ENCODE data around the gene UHRF2.

Gene UHRF2

GRCh38 chr9:6471231-6471850 is 58.3 kb downstream of the UHRF2 start:
- peaks cover 6% of the 10 kb centered on the region for H4K20me1 ChIP-seq (ENCODE audit: insufficient read depth, low read length)
- H3K36me3 ChIP-seq (replicated peaks; ENCODE audit: low read depth, low read length), result peaks cover 6% of the 10 kb centered on the region
- no peak overlapping the region for H3K27ac ChIP-seq (ENCODE audit: low read length)
- H3K27me3 ChIP-seq (ENCODE audit: low read depth, low read length), result no peaks in the 10 kb centered on the region
- no peak overlapping the region for H3K4me2 ChIP-seq (ENCODE audit: low read length)
- H2AFZ ChIP-seq (ENCODE audit: low read depth, low read length), result no peak overlapping the region
- no peak overlapping the region for H3K9ac ChIP-seq (ENCODE audit: low read length)
- no peak overlapping the region for H3K4me3 ChIP-seq (ENCODE audit: low read length)
- H3K79me2 ChIP-seq (ENCODE audit: low read length), result peaks cover 26% of the 10 kb centered on the region
- no peaks in the 10 kb centered on the region for H3K9me3 ChIP-seq (ENCODE audit: insufficient read depth, low read length)
- H3K4me1 ChIP-seq (ENCODE audit: low read length), result no peaks in the 10 kb centered on the region
- TF ChIP-seq EZH2phosphoT487 (IDR thresholded peaks at IDR 0.05; ENCODE audit: low read depth), result no peak
- TF ChIP-seq, protein P1, sequence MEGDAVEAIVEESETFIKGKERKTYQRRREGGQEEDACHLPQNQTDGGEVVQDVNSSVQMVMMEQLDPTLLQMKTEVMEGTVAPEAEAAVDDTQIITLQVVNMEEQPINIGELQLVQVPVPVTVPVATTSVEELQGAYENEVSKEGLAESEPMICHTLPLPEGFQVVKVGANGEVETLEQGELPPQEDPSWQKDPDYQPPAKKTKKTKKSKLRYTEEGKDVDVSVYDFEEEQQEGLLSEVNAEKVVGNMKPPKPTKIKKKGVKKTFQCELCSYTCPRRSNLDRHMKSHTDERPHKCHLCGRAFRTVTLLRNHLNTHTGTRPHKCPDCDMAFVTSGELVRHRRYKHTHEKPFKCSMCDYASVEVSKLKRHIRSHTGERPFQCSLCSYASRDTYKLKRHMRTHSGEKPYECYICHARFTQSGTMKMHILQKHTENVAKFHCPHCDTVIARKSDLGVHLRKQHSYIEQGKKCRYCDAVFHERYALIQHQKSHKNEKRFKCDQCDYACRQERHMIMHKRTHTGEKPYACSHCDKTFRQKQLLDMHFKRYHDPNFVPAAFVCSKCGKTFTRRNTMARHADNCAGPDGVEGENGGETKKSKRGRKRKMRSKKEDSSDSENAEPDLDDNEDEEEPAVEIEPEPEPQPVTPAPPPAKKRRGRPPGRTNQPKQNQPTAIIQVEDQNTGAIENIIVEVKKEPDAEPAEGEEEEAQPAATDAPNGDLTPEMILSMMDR (IDR thresholded peaks at IDR 0.05; ENCODE audit: low read depth, low read length), result no peak

DNA sequence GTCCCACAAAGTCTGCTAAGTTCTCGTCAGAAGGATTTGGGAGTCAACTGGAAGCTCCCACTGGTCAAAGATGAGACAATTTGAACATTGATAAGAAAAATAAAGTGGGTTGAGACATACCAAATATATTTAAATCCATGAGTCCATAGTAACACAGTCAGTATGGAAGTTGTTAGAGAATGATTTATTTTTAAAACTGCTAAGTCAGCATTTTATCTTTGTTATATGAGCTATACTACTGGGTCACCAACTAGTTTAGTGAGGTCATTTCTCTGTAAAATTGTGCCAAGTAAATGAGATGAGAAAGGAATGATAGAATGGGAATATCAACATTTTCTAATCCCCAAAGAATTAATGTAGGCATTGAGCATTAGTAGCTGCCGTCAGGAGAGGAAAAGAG is 60.2 kb downstream of the UHRF2 start:
- Histone ChIP-seq H3K4me3 (ENCODE audit: low read length) (no peak overlapping the region), H3K27ac (ENCODE audit: low read length) (no peak overlapping the region), H3K9ac (ENCODE audit: low read length) (no peak overlapping the region), H3K9me3 (ENCODE audit: insufficient read depth, low read length) (no peaks in the 10 kb centered on the region), H3K4me2 (ENCODE audit: low read length) (no peak overlapping the region), H3K4me1 (ENCODE audit: low read length) (no peaks in the 10 kb centered on the region), H3K79me2 (ENCODE audit: low read length) (peaks cover 18% of the 10 kb centered on the region), H3K36me3 (replicated peaks; ENCODE audit: low read depth, low read length) (peaks cover 2% of the 10 kb centered on the region), H2AFZ (ENCODE audit: low read depth, low read length) (no peak overlapping the region), H3K27me3 (ENCODE audit: low read depth, low read length) (no peaks in the 10 kb centered on the region), H4K20me1 (ENCODE audit: insufficient read depth, low read length) (no peaks in the 10 kb centered on the region; the same call in 1 of the 2 replicates)
- TF ChIP-seq EZH2phosphoT487 (IDR thresholded peaks at IDR 0.05; ENCODE audit: low read depth), result no peak
- TF ChIP-seq, protein P1 (IDR thresholded peaks at IDR 0.05; ENCODE audit: low read depth, low read length), result no peak

DNA sequence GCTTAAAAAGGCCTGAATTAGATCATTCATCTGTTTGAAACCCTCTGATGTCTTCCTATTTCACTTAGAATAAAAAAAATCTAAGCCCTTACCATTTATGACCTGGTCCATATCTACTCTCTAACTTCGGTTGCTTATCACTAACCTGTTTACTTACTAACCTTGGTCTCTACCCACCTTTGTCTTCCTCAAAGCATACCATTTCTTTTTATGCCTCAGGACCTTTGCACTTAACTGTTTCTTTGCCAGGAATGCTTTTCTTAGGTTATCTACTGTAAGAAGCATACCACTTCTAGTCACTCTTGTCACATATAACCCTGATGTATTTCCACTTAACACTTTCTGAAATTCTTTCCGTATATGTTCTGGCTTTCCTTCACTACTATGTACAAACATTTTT is 67.0 kb downstream of the UHRF2 start:
- Histone ChIP-seq H3K9ac (ENCODE audit: low read length) (no peak overlapping the region), H3K27me3 (ENCODE audit: low read depth, low read length) (no peaks in the 10 kb centered on the region), H4K20me1 (ENCODE audit: insufficient read depth, low read length) (no peaks in the 10 kb centered on the region), H3K27ac (ENCODE audit: low read length) (no peak overlapping the region), H3K4me2 (ENCODE audit: low read length) (no peak overlapping the region), H3K4me1 (ENCODE audit: low read length) (no peaks in the 10 kb centered on the region), H3K9me3 (ENCODE audit: insufficient read depth, low read length) (no peaks in the 10 kb centered on the region), H2AFZ (ENCODE audit: low read depth, low read length) (no peak overlapping the region), H3K4me3 (ENCODE audit: low read length) (no peak overlapping the region), H3K79me2 (ENCODE audit: low read length) (no peaks in the 10 kb centered on the region), H3K36me3 (replicated peaks; ENCODE audit: low read depth, low read length) (peaks cover 19% of the 10 kb centered on the region)
- TF ChIP-seq, protein P1 (IDR thresholded peaks at IDR 0.05; ENCODE audit: low read depth, low read length), result no peak
- no peak for TF ChIP-seq EZH2phosphoT487 (IDR thresholded peaks at IDR 0.05; ENCODE audit: low read depth)

- Histone ChIP-seq H2AFZ (ENCODE audit: low read depth, low read length) (no peak overlapping the region), H3K27me3 (ENCODE audit: low read depth, low read length) (no peaks in the 10 kb centered on the region), H3K9me3 (ENCODE audit: insufficient read depth, low read length) (no peaks in the 10 kb centered on the region), H3K4me1 (ENCODE audit: low read length) (no peaks in the 10 kb centered on the region), H3K79me2 (ENCODE audit: low read length) (no peaks in the 10 kb centered on the region), H3K4me3 (ENCODE audit: low read length) (no peak overlapping the region), H3K9ac (ENCODE audit: low read length) (no peak overlapping the region), H3K36me3 (replicated peaks; ENCODE audit: low read depth, low read length) (peaks cover 24% of the 10 kb centered on the region), H3K4me2 (ENCODE audit: low read length) (no peak overlapping the region), H3K27ac (ENCODE audit: low read length) (no peak overlapping the region), H4K20me1 (ENCODE audit: insufficient read depth, low read length) (no peaks in the 10 kb centered on the region)
- TF ChIP-seq, protein P1 (IDR thresholded peaks at IDR 0.05; ENCODE audit: low read depth, low read length), result no peak
- no peak for TF ChIP-seq EZH2phosphoT487 (IDR thresholded peaks at IDR 0.05; ENCODE audit: low read depth)
Measured at GRCh38 chr9:6484210-6484609, 71.2 kb downstream of the UHRF2 start.
